GM12878 (cell line): ENCODE results near the gene PTPRU.

Experiments
- POLR2AphosphoS5 ChIP-seq: IDR thresholded peaks from 2 replicates; pipeline ENCODE4 v1.6.1; 2011; ENCODE audit warnings: mild to moderate bottlenecking, low read length, inconsistent platforms
- ZNF217 ChIP-seq: fragments of 450-650 bp; IDR thresholded peaks from 2 replicates; pipeline ENCODE4 v1.6.1; 2017; ENCODE audit warnings: antibody characterized with exemption, mild to moderate bottlenecking
- TF ChIP-seq, protein P1 (sequence below), 3 experiments: IDR thresholded peaks in 2 of 3; conservative IDR thresholded peaks in 1 of 3; 2 replicates each; pipeline ENCODE4 v1.5.1; 2011; ENCODE audit warnings: low read depth in 3 of 3, low read length in 3 of 3, mild to moderate bottlenecking in 3 of 3, control low read depth in 2 of 3, moderate library complexity in 2 of 3, inconsistent platforms in 1 of 3, mixed read lengths in 1 of 3; ENCODE audit not compliant: control insufficient read depth in 2 of 3, insufficient read depth in 1 of 3; ENCODE audit errors: extremely low read depth in 1 of 3

DNA sequence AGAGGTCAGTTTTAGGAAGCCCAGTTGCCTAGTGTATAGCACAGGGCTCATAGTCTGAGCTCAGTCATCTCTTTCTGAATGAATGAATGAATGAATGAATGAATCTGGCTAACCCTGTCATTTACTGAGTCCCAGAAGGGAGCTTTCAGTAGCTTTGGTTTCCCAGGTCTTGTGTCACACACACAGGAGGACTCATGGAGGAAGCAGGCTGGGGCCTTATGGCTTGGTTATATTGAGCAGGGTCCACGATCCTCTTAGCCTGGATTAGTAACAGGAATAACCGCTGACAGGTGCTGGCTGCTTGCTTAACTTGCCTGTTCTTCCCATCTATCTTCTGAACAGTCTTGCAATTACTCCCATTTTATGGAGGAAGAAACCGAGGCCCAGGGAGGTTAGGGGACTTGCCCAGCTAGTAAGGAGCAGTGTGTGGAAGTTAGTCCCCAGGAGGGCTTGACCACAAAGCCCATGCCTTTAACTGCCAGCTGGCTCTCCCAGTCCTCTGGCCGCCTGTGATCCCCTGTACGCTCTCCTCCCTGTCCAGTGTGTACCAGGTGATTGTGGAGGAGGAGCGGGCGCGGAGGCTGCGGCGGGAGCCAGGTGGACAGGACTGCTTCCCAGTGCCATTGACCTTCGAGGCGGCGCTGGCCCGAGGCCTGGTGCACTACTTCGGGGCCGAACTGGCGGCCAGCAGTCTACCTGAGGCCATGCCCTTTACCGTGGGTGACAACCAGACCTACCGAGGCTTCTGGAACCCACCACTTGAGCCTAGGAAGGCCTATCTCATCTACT, 46.0 kb downstream of the PTPRU start:
- TF ChIP-seq ZNF217 (no peak), POLR2AphosphoS5 (no peak)
- TF ChIP-seq, protein P1, sequence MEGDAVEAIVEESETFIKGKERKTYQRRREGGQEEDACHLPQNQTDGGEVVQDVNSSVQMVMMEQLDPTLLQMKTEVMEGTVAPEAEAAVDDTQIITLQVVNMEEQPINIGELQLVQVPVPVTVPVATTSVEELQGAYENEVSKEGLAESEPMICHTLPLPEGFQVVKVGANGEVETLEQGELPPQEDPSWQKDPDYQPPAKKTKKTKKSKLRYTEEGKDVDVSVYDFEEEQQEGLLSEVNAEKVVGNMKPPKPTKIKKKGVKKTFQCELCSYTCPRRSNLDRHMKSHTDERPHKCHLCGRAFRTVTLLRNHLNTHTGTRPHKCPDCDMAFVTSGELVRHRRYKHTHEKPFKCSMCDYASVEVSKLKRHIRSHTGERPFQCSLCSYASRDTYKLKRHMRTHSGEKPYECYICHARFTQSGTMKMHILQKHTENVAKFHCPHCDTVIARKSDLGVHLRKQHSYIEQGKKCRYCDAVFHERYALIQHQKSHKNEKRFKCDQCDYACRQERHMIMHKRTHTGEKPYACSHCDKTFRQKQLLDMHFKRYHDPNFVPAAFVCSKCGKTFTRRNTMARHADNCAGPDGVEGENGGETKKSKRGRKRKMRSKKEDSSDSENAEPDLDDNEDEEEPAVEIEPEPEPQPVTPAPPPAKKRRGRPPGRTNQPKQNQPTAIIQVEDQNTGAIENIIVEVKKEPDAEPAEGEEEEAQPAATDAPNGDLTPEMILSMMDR (IDR thresholded peaks at IDR 0.05 in 2 of 3, conservative IDR thresholded peaks at IDR 0.05 in 1 of 3; ENCODE audit: control insufficient read depth in 2 of 3, extremely low read depth in 1 of 3, insufficient read depth in 1 of 3, low read depth in 3 of 3, low read length in 3 of 3): no peak
